ENCODE data around the gene MEPE.

The MEPE gene

GRCh38 chr4:87803421-87803820 lies 29.3 kb upstream of the MEPE start:
- intact Hi-C loops (cut with DNase I; ENCODE audit: low total_unique reads), result no loop called here

GRCh38 chr4:87804871-87805270 lies 27.9 kb upstream of the MEPE start:
- Histone ChIP-seq H3K4me1 (no peaks in the 10 kb centered on the region), H3K27ac (no peak overlapping the region), H3K9me3 (no peaks in the 10 kb centered on the region), H3K27me3 (no peaks in the 10 kb centered on the region), H3K4me3 (no peak overlapping the region), H3K36me3 (no peaks in the 10 kb centered on the region)
- no peak for TF ChIP-seq CTCF (IDR thresholded peaks at IDR 0.05)
- intact Hi-C loops (cut with DNase I; ENCODE audit: low total_unique reads), result no loop called here
- no peak for DNase-seq

More at GRCh38 chr4:87803421-87803820, 29.3 kb upstream of the MEPE start:
- Histone ChIP-seq H3K4me1 (no peaks in the 10 kb centered on the region), H3K36me3 (no peaks in the 10 kb centered on the region), H3K27me3 (no peaks in the 10 kb centered on the region), H3K9me3 (no peaks in the 10 kb centered on the region), H3K4me3 (no peak overlapping the region), H3K27ac (no peak overlapping the region)
- no peak for TF ChIP-seq CTCF (IDR thresholded peaks at IDR 0.05)
- DNase-seq, result no peak

GRCh38 chr4:87805971-87806370 lies 26.8 kb upstream of the MEPE start:
- Histone ChIP-seq H3K9me3 (no peaks in the 10 kb centered on the region), H3K27ac (no peak overlapping the region), H3K27me3 (no peaks in the 10 kb centered on the region), H3K4me3 (no peak overlapping the region), H3K4me1 (no peaks in the 10 kb centered on the region), H3K36me3 (no peaks in the 10 kb centered on the region)
- intact Hi-C loops (cut with DNase I; ENCODE audit: low total_unique reads), result no loop called here
- DNase-seq, result no peak
- no peak for TF ChIP-seq CTCF (IDR thresholded peaks at IDR 0.05)

GRCh38 chr4:87806520-87806919 lies 26.2 kb upstream of the MEPE start:
- no peak for TF ChIP-seq CTCF (IDR thresholded peaks at IDR 0.05)
- no peaks in the 10 kb centered on the region for H3K4me1 ChIP-seq
- H3K36me3 ChIP-seq, result no peaks in the 10 kb centered on the region
- H3K4me3 ChIP-seq, result no peak overlapping the region
- peaks cover 0 to under 1% (median 0%) of the 10 kb centered on the region in 3 donors for H3K9me3 ChIP-seq
- no peak for DNase-seq
- no peaks in the 10 kb centered on the region for H3K27me3 ChIP-seq
- H3K27ac ChIP-seq, result no peak overlapping the region
- intact Hi-C loops (cut with DNase I; ENCODE audit: low total_unique reads), result no loop called here

GRCh38 chr4:87807402-87807801 lies 25.4 kb upstream of the MEPE start:
- intact Hi-C loops (cut with DNase I; ENCODE audit: low total_unique reads), result no loop called here
- DNase-seq, result no peak
- no peaks in the 10 kb centered on the region for H3K4me1 ChIP-seq

More at GRCh38 chr4:87807402-87807801, 25.4 kb upstream of the MEPE start:
- no peak overlapping the region for H3K4me3 ChIP-seq
- no peaks in the 10 kb centered on the region for H3K27me3 ChIP-seq
- H3K27ac ChIP-seq, result no peak overlapping the region
- H3K9me3 ChIP-seq, result peaks cover 0 to 2% (median 0%) of the 10 kb centered on the region in 3 donors
- no peak for TF ChIP-seq CTCF (IDR thresholded peaks at IDR 0.05)
- H3K36me3 ChIP-seq, result no peaks in the 10 kb centered on the region

Measured in tibial artery (tissue), 4 donors.